ENCODE data around the gene MRRF. TPM values are rescaled to one million over a fixed set of nuclear protein-coding genes. Genes with fewer than 3 reads are reported as not detected.
A peak's percentile ranks its signal among the peaks of the same experiment; 100 is the strongest.

The MRRF gene
- total and polyA plus RNA-seq, 2 of the 4 experiments (the other 2 are of a cell fraction) = 32.1 to 38.0 TPM

DNA sequence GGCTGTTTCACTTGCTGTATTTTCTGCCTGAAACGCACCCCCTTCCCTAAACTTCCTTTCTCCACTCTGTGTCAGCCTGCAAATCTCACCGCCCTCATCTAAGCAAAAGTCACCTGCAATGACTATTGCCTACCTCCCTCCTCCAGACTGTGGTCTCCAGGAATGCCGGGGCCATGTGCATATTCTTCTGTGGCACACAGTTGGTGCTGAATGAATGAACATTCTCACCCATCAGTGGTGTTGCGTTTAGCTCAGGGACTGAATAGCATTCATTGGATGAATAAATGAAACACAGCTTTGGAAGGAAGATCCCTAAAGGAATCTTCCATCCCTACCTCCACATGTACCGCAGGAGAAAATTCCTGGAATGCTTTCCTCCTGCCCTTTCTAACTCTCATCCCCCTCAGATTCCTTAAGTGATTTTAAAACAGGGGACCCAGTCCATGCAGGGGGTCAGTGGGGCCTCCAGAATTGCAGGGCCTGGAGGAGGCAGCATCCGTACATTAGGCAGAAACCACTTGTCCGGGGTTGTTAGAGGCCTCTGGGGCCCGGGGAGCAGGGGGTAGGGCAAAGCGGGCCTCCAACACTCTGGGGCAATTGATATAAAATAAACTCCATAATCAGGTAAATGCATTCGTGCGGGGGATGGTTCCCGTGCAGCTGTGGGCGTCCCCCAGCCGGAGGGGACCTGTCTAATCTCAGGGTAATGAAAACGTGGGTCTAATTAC is 77.8 kb downstream of the MRRF start:
- 68% methylated on average over 5 of the region's 15 CpGs; no CpG with 5 or more reads in 1 of the 2 experiments for WGBS, 2 experiments (ENCODE audit: extremely low coverage in 2 of 2, insufficient read length in 1 of 2)
- Histone ChIP-seq H4K8ac (ENCODE audit: low read depth in 2 of 2, low read length in 2 of 2) (no peak overlapping the region), H4K91ac (ENCODE audit: insufficient read depth, low read depth, low read length) (no peak overlapping the region), H2BK15ac (ENCODE audit: low read depth, low read length) (no peak overlapping the region), H3K18ac (ENCODE audit: low read depth, low read length) (no peak overlapping the region), H2BK20ac (ENCODE audit: low read depth, low read length) (no peak overlapping the region), H3K36me3 (ENCODE audit: control insufficient read depth, insufficient read depth, low read length) (no peaks in the 10 kb centered on the region), H3K9me1 (ENCODE audit: insufficient read depth, low read length) (no peaks in the 10 kb centered on the region; the same call in 1 of the 2 replicates), H3K4me1 (ENCODE audit: control insufficient read depth, insufficient read depth, low read length) (peaks cover 2% of the 10 kb centered on the region), H3K27me3 (ENCODE audit: control insufficient read depth, insufficient read depth, low read length) (peaks cover 21% of the 10 kb centered on the region), H4K5ac (ENCODE audit: low read depth, low read length) (no peak overlapping the region), H3K4me2 (ENCODE audit: low read depth, low read length) (no peak overlapping the region), H2BK120ac (ENCODE audit: low read depth, low read length) (no peak overlapping the region), H2AFZ (replicated peaks; ENCODE audit: low read length, poor library complexity) (peak overlapping the region; percentile 54), H3K23ac (ENCODE audit: low read depth, low read length) (no peak overlapping the region), H4K20me1 (ENCODE audit: insufficient read depth, low read length) (no peaks in the 10 kb centered on the region), H3K9ac (ENCODE audit: low read depth, low read length) (no peak overlapping the region), H3K27ac (ENCODE audit: insufficient read depth, low read length) (no peak overlapping the region), H3K56ac (ENCODE audit: extremely low read depth, insufficient read depth, low read length) (no peak overlapping the region), H3K9me3 (ENCODE audit: control insufficient read depth, insufficient read depth, low read length) (no peaks in the 10 kb centered on the region), H3K4me3 (ENCODE audit: insufficient read depth, low read depth, low read length) (no peak overlapping the region), H3K4ac (ENCODE audit: low read depth, low read length) (no peak overlapping the region), H3K79me1 (ENCODE audit: low read depth in 1 of 2, low read length in 2 of 2) (no peaks in the 10 kb centered on the region), H3K14ac (replicated peaks; ENCODE audit: low read depth, low read length) (no peak overlapping the region), H2BK5ac (ENCODE audit: low read depth, low read length, poor library complexity, severe bottlenecking) (no peak overlapping the region), H2AK5ac (ENCODE audit: low read depth, low read length) (no peak overlapping the region), H2AK9ac (replicated peaks; ENCODE audit: low read depth, low read length, poor library complexity) (no peak overlapping the region)
- ATAC-seq (ENCODE audit: low read depth) (no peak), DNase-seq (no peak)
- POLR2A ChIA-PET (ENCODE audit: unreplicated experiment) = no interaction called here
- dilution Hi-C loops (cut with HindIII; ENCODE audit: low sequenced_read_pairs, unreplicated experiment) (no loop called here), in situ Hi-C loops (cut with MboI; ENCODE audit: low sequenced_read_pairs) (loop anchor here (5.0 kb wide), 1 partner anchor 75 kb away; no protein-coding TSS in a partner anchor), intact Hi-C loops (cut with micrococcal nuclease) (no loop called here)
- no TSS peak for BruUV-seq (replicated peaks)
- CTCF ChIA-PET = no interaction called here
- TF ChIP-seq POLR2A (IDR thresholded peaks at IDR 0.05; ENCODE audit: low read depth, low read length) (no peak), RAD21 (IDR thresholded peaks at IDR 0.05; ENCODE audit: low read length) (no peak)

Data from IMR-90 (cell line).